Heart left ventricle (tissue), 13 donors: ENCODE data around the gene PEAK1.

Experiments
- POLR2A ChIP-seq, 2 donors: fragments of 450-650 bp; IDR thresholded peaks; one replicate each; pipeline ENCODE4 v1.6.1; 2017; ENCODE audit warnings: antibody characterized with exemption in 2 of 2, mild to moderate bottlenecking in 2 of 2, moderate library complexity in 2 of 2
- TF ChIP-seq, protein P1 (sequence below), 12 donors: fragments of 200-600 bp; sonication (generic) in 4 of 12; IDR thresholded peaks; one replicate each; pipeline versions ENCODE4 v1.5.0 to v1.8.0; 2018 to 2022; ENCODE audit warnings: antibody characterized with exemption in 12 of 12, mild to moderate bottlenecking in 5 of 12
- donor health status: ischemic (EF 13 %, LVEDD 7.1; RV severe dilation, severe dysfunction).
- donor health status: DM: no; HTN: yes; CAD: no.
- donor health status: DM: no; HTN: no; CAD: no.
- donor health status: ischemic (EF 25% LVEDD 6.9; RV normal size, moderate dysfunction).
- donor health status: ischemic (EF 25% LVEDD 5.7; RV mildly dilated, moderate dysfunction).
- donor health status: ischemic (EF 35%, LVEDD 5.7; RV mildly dilated, moderate dysfunction).
- donor health status: nonischemic (EF 11% LVEDD 7.7; RV severe dilation, severe dysfunction).
- donor health status: DM: yes; HTN: yes; CAD: no.
- donor health status: PGD.
- donor health status: ischemic (EF 29% LVEDD 5.4; RV normal size, mild dysfunction).
- donor health status: nonischemic (EF 23%, LVEDD 6.1; RV moderate dilation, normal function).

DNA sequence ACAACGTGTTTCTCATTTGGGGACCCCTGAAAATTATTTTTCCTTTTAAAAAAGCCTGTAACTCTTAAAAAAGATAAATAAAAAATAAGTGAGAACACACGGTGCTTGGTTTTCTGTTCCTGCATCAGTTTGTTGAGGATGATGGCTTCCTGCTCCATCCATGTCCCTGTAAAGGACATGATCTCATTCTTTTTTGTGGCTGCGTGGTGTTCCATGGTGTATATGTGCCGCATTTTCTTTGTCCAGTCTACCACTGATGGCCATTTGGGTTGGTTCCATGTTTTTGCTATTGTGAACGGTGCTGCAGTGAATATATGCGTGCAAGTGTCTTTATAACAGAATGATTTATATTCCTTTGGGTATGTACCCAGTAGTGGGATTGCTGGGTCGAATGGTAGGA, 351.3 kb downstream of the PEAK1 start:
- TF ChIP-seq, protein P1, sequence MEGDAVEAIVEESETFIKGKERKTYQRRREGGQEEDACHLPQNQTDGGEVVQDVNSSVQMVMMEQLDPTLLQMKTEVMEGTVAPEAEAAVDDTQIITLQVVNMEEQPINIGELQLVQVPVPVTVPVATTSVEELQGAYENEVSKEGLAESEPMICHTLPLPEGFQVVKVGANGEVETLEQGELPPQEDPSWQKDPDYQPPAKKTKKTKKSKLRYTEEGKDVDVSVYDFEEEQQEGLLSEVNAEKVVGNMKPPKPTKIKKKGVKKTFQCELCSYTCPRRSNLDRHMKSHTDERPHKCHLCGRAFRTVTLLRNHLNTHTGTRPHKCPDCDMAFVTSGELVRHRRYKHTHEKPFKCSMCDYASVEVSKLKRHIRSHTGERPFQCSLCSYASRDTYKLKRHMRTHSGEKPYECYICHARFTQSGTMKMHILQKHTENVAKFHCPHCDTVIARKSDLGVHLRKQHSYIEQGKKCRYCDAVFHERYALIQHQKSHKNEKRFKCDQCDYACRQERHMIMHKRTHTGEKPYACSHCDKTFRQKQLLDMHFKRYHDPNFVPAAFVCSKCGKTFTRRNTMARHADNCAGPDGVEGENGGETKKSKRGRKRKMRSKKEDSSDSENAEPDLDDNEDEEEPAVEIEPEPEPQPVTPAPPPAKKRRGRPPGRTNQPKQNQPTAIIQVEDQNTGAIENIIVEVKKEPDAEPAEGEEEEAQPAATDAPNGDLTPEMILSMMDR (IDR thresholded peaks at IDR 0.05): no peak
- TF ChIP-seq POLR2A (IDR thresholded peaks at IDR 0.05): no peak
